Stimulated activated CD4-positive, alpha-beta T cell treated with anti-CD3 and anti-CD28 coated beads, Interleukin-1b, Interleukin-23, amount 100 ng/mL, for 4 hours (primary cell): ENCODE measurements around the gene FAM53B.
"Not testable (repeated sequence)": the region's sequence is repeated elsewhere in the genome, so short reads cannot be mapped to it uniquely, and the experiment has no call there.

Source experiments
- DNase-seq, 2 donors: peaks; one replicate each; pipeline ENCODE4 v3.0.0-alpha.2; 2020; ENCODE audit warnings: low read depth in 2 of 2

FAM53B gene

GRCh38 chr10:124610851-124611250 is 133.3 kb downstream of the FAM53B start:
- not testable (repeated sequence) for DNase-seq

GRCh38 chr10:124610186-124610585 is 134.0 kb downstream of the FAM53B start:
- DNase-seq: not testable (repeated sequence)

- DNase-seq: no peak
Measured at GRCh38 chr10:124609698-124610097, 134.5 kb downstream of the FAM53B start.

- DNase-seq: no peak
Measured at GRCh38 chr10:124608093-124608721, 136.0 kb downstream of the FAM53B start.

- DNase-seq: no peak
Measured at GRCh38 chr10:124607693-124608092, 136.5 kb downstream of the FAM53B start.

- no peak for DNase-seq
Measured at GRCh38 chr10:124606822-124607221, 137.4 kb downstream of the FAM53B start.

GRCh38 chr10:124605856-124606812 is 138.0 kb downstream of the FAM53B start:
- no peak for DNase-seq

- no peak for DNase-seq
Measured at GRCh38 chr10:124605481-124605855, 138.7 kb downstream of the FAM53B start.

- no peak for DNase-seq
Measured at GRCh38 chr10:124605001-124605370, 139.2 kb downstream of the FAM53B start.

GRCh38 chr10:124604214-124605000 is 139.8 kb downstream of the FAM53B start:
- DNase-seq: no peak

GRCh38 chr10:124603376-124604213 is 140.6 kb downstream of the FAM53B start:
- DNase-seq: no peak

GRCh38 chr10:124602646-124603365 is 141.4 kb downstream of the FAM53B start:
- no peak for DNase-seq

GRCh38 chr10:124602121-124602561 is 142.0 kb downstream of the FAM53B start:
- DNase-seq: no peak

GRCh38 chr10:124601431-124602120 is 142.6 kb downstream of the FAM53B start:
- DNase-seq: no peak

GRCh38 chr10:124601016-124601415 is 143.2 kb downstream of the FAM53B start:
- DNase-seq: no peak

GRCh38 chr10:124600051-124600880 is 143.9 kb downstream of the FAM53B start:
- no peak for DNase-seq

GRCh38 chr10:124599588-124600050 is 144.6 kb downstream of the FAM53B start:
- DNase-seq: no peak

- DNase-seq: no peak
Measured at GRCh38 chr10:124598773-124599587, 145.2 kb downstream of the FAM53B start.
